Erythroblast (primary cell): ENCODE data around the gene EPB41L1.

Source experiments
- GATA1 ChIP-seq: IDR thresholded peaks from 2 replicates; pipeline ENCODE4 v1.6.1; 2011; ENCODE audit warnings: low read depth, mild to moderate bottlenecking, control low read depth, low read length, moderate library complexity
- POLR2A ChIP-seq: IDR thresholded peaks from 2 replicates; pipeline ENCODE4 v1.6.1; 2011; ENCODE audit warnings: mild to moderate bottlenecking, low read length

- no peak for TF ChIP-seq POLR2A
- no peak for TF ChIP-seq GATA1
These were observed 65.2 kb downstream of the EPB41L1 start for GRCh38 chr20:36219671-36220220.
